H9 (cell line): ENCODE results near the gene RIGI. TPM values are rescaled to one million over a fixed set of nuclear protein-coding genes. Genes with fewer than 3 reads are reported as not detected.

Source experiments
- DNase-seq: peaks from one replicate; pipeline ENCODE4 v3.0.0-alpha.2; 2017
- H2AFZ ChIP-seq: one replicate; pipeline ENCODE4 v1.6.1; 2013; ENCODE audit warnings: mild to moderate bottlenecking, low read length, control low read depth, moderate library complexity
- H2AK5ac ChIP-seq: 2 replicates; pipeline ENCODE4 v1.6.1; 2013; ENCODE audit warnings: low read length, control low read depth, mixed read lengths; ENCODE audit not compliant: insufficient read length
- H2BK120ac ChIP-seq: one replicate; pipeline ENCODE4 v1.6.1; 2013; ENCODE audit warnings: low read depth, mild to moderate bottlenecking, low read length, control low read depth, inconsistent platforms; ENCODE audit not compliant: poor library complexity, severe bottlenecking
- H2BK12ac ChIP-seq: 2 replicates; pipeline ENCODE4 v1.6.1; 2013; ENCODE audit warnings: low read length, control low read depth, mixed read lengths, low read depth; ENCODE audit not compliant: insufficient read length
- H2BK15ac ChIP-seq: 2 replicates; pipeline ENCODE4 v1.6.1; 2013; ENCODE audit warnings: low read depth, low read length, control low read depth
- H2BK20ac ChIP-seq: one replicate; pipeline ENCODE4 v1.6.1; 2013; ENCODE audit warnings: low read depth, mild to moderate bottlenecking, low read length, control low read depth, inconsistent platforms; ENCODE audit not compliant: poor library complexity, severe bottlenecking
- H2BK5ac ChIP-seq: 2 replicates; pipeline ENCODE4 v1.6.1; 2013; ENCODE audit warnings: low read length, control low read depth, mixed read lengths; ENCODE audit not compliant: insufficient read length
- H3K14ac ChIP-seq: 2 replicates; pipeline ENCODE4 v1.6.1; 2013; ENCODE audit warnings: low read length, control low read depth; ENCODE audit not compliant: insufficient read depth
- H3K18ac ChIP-seq: 2 replicates; pipeline ENCODE4 v1.6.1; 2013; ENCODE audit warnings: low read depth, mild to moderate bottlenecking, mixed read lengths, low read length, control low read depth; ENCODE audit not compliant: insufficient read length
- H3K23ac ChIP-seq: 2 replicates; pipeline ENCODE4 v1.6.1; 2013; ENCODE audit warnings: low read length, control low read depth, mixed read lengths, low read depth; ENCODE audit not compliant: insufficient read length
- H3K23me2 ChIP-seq: 2 replicates; pipeline ENCODE4 v1.6.1; 2013; ENCODE audit warnings: low read depth, mild to moderate bottlenecking, mixed read lengths, low read length, control low read depth; ENCODE audit not compliant: insufficient read length, poor library complexity, severe bottlenecking
- H3K27ac ChIP-seq: 2 replicates; pipeline ENCODE4 v1.5.1; 2013; ENCODE audit warnings: low read length, control low read depth, mixed read lengths, low read depth; ENCODE audit not compliant: insufficient read length
- H3K27me3 ChIP-seq: 2 replicates; pipeline ENCODE4 v1.6.1; 2013; ENCODE audit warnings: low read length, control low read depth, inconsistent platforms; ENCODE audit not compliant: insufficient read depth
- H3K4ac ChIP-seq: 2 replicates; pipeline ENCODE4 v1.6.1; 2013; ENCODE audit warnings: low read depth, mild to moderate bottlenecking, control low read depth, inconsistent platforms, low read length, moderate library complexity
- H3K4me1 ChIP-seq: 2 replicates; pipeline ENCODE4 v1.6.1; 2013; ENCODE audit warnings: low read length, control low read depth, inconsistent platforms; ENCODE audit not compliant: insufficient read depth
- H3K4me2 ChIP-seq: 2 replicates; pipeline ENCODE4 v1.6.1; 2013; ENCODE audit warnings: low read length, control low read depth, mixed read lengths; ENCODE audit not compliant: insufficient read length, insufficient read depth
- H3K56ac ChIP-seq: 2 replicates; pipeline ENCODE4 v1.6.1; 2013; ENCODE audit warnings: low read depth, mild to moderate bottlenecking, mixed read lengths, low read length, control low read depth; ENCODE audit not compliant: insufficient read length
- H3K79me1 ChIP-seq: 2 replicates; pipeline ENCODE4 v1.6.1; 2013; ENCODE audit warnings: low read depth, mild to moderate bottlenecking, moderate library complexity, low read length, control low read depth, inconsistent platforms; ENCODE audit not compliant: insufficient read depth, poor library complexity, severe bottlenecking
- H3K79me2 ChIP-seq: 2 replicates; pipeline ENCODE4 v1.6.1; 2013; ENCODE audit warnings: low read length, control low read depth, inconsistent platforms; ENCODE audit not compliant: insufficient read depth
- H3K9ac ChIP-seq: 2 replicates; pipeline ENCODE4 v1.6.1; 2013; ENCODE audit warnings: low read length, control low read depth, mixed read lengths; ENCODE audit not compliant: insufficient read length; ENCODE audit errors: extremely low read depth
- H3K9me3 ChIP-seq: one replicate; pipeline ENCODE4 v1.6.1; 2013; ENCODE audit warnings: low read depth, low read length, inconsistent platforms; ENCODE audit not compliant: control insufficient read depth
- H3T11ph ChIP-seq: one replicate; pipeline ENCODE4 v1.6.1; 2013; ENCODE audit warnings: mild to moderate bottlenecking, low read length, control low read depth, inconsistent platforms
- H4K20me1 ChIP-seq: one replicate; pipeline ENCODE4 v1.6.1; 2013; ENCODE audit not compliant: control insufficient read depth, insufficient read length, insufficient read depth
- H4K5ac ChIP-seq: 2 replicates; pipeline ENCODE4 v1.6.1; 2013; ENCODE audit warnings: low read depth, mild to moderate bottlenecking, mixed read lengths, low read length, control low read depth; ENCODE audit not compliant: insufficient read length
- H4K8ac ChIP-seq: replicated peaks from 2 replicates; pipeline ENCODE4 v1.6.1; 2013; ENCODE audit warnings: low read length, control low read depth, mixed read lengths, low read depth; ENCODE audit not compliant: insufficient read length
- H4K91ac ChIP-seq: 2 replicates; pipeline ENCODE4 v1.6.1; 2013; ENCODE audit warnings: low read depth, mild to moderate bottlenecking, moderate library complexity, mixed read lengths, low read length, control low read depth; ENCODE audit not compliant: insufficient read length
- H3K27ac Mint-ChIP-seq, 3 experiments: 2 replicates in 2 of 3; 3 replicates in 1 of 3; pipeline ENCODE4 v1.8.0; 2020 to 2021; ENCODE audit warnings: mixed read lengths in 3 of 3, mild to moderate bottlenecking in 1 of 3, moderate library complexity in 1 of 3
- H3K27me3 Mint-ChIP-seq: 2 replicates; pipeline ENCODE4 v1.8.0; 2021; ENCODE audit warnings: low read depth, mild to moderate bottlenecking, moderate library complexity, mixed read lengths
- H3K36me3 Mint-ChIP-seq, 3 experiments: 2 replicates in 2 of 3; 3 replicates in 1 of 3; pipeline ENCODE4 v1.8.0; 2020 to 2021; ENCODE audit warnings: low read depth in 3 of 3, mixed read lengths in 3 of 3; ENCODE audit not compliant: insufficient read depth in 1 of 3
- H3K4me1 Mint-ChIP-seq, 2 experiments: 2 replicates each; pipeline ENCODE4 v1.8.0; 2020; ENCODE audit warnings: mixed read lengths in 2 of 2
- H3K4me3 Mint-ChIP-seq, 2 experiments: 2 replicates in 1 of 2; 3 replicates in 1 of 2; pipeline ENCODE4 v1.8.0; 2020 to 2021; ENCODE audit warnings: mild to moderate bottlenecking in 2 of 2, mixed read lengths in 2 of 2, moderate library complexity in 1 of 2
- H3K9me3 Mint-ChIP-seq, 2 experiments: 2 replicates in 1 of 2; 3 replicates in 1 of 2; pipeline ENCODE4 v1.8.0; 2020; ENCODE audit warnings: mild to moderate bottlenecking in 2 of 2, mixed read lengths in 2 of 2, moderate library complexity in 1 of 2
- WGBS: extraction: QIAGEN DNeasy Blood & Tissue Kit; methylation state at CpG from one replicate; pipeline ENCODE4 v1.1.7; 2013; ENCODE audit warnings: missing lambda C conversion rate, low lambda C conversion rate, mixed read lengths; ENCODE audit not compliant: insufficient read length; ENCODE audit errors: extremely low coverage; 5-methylcytosine and 5-hydroxymethylcytosine counted together
- total RNA-seq: library from RNA; stranded (reverse); gene quantifications from 2 replicates; pipeline ENCODE4 v1.2.1, GENCODE V29; 2021
- TF ChIP-seq, protein P1 (sequence below): fragments of 200-600 bp; sonication (generic); conservative IDR thresholded peaks from 3 replicates; pipeline ENCODE4 v1.8.0; 2021; ENCODE audit warnings: antibody characterized with exemption, mild to moderate bottlenecking

The RIGI gene
- total RNA-seq, 1 experiment from 2014 or later, result 4.1 TPM

- TF ChIP-seq, protein P1, sequence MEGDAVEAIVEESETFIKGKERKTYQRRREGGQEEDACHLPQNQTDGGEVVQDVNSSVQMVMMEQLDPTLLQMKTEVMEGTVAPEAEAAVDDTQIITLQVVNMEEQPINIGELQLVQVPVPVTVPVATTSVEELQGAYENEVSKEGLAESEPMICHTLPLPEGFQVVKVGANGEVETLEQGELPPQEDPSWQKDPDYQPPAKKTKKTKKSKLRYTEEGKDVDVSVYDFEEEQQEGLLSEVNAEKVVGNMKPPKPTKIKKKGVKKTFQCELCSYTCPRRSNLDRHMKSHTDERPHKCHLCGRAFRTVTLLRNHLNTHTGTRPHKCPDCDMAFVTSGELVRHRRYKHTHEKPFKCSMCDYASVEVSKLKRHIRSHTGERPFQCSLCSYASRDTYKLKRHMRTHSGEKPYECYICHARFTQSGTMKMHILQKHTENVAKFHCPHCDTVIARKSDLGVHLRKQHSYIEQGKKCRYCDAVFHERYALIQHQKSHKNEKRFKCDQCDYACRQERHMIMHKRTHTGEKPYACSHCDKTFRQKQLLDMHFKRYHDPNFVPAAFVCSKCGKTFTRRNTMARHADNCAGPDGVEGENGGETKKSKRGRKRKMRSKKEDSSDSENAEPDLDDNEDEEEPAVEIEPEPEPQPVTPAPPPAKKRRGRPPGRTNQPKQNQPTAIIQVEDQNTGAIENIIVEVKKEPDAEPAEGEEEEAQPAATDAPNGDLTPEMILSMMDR, result no peak
- DNase-seq, result no peak
- Histone ChIP-seq H3K9me3 (no peaks in the 10 kb centered on the region), H3T11ph (no peak overlapping the region), H2AFZ (no peak overlapping the region), H2BK5ac (no peak overlapping the region), H3K14ac (no peak overlapping the region), H2BK12ac (no peak overlapping the region), H3K56ac (no peak overlapping the region), H3K23ac (no peak overlapping the region), H2BK20ac (no peak overlapping the region), H3K18ac (no peak overlapping the region), H2BK15ac (no peak overlapping the region), H4K20me1 (no peaks in the 10 kb centered on the region), H2BK120ac (no peak overlapping the region), H3K79me2 (no peaks in the 10 kb centered on the region), H3K27me3 (no peaks in the 10 kb centered on the region), H4K91ac (no peak overlapping the region), H3K23me2 (no peaks in the 10 kb centered on the region), H3K4ac (no peak overlapping the region), H2AK5ac (no peak overlapping the region), H3K27ac (no peak overlapping the region), H3K4me1 (no peaks in the 10 kb centered on the region), H3K79me1 (no peaks in the 10 kb centered on the region), H3K4me2 (no peak overlapping the region), H4K5ac (no peak overlapping the region), H4K8ac (no peak overlapping the region), H3K9ac (no peak overlapping the region)
- H3K4me3 Mint-ChIP-seq, result no peak overlapping the region
- peaks cover 0 to 3% of the 10 kb centered on the region in 2 experiments; a peak in 1 of 5 replicates for H3K9me3 Mint-ChIP-seq
- no peaks in the 10 kb centered on the region for H3K4me1 Mint-ChIP-seq
- no peak overlapping the region for H3K27ac Mint-ChIP-seq
- 100% methylated on average over 1 of the region's 6 CpGs for WGBS
- no peaks in the 10 kb centered on the region for H3K27me3 Mint-ChIP-seq
- H3K36me3 Mint-ChIP-seq, result peaks cover 0 to 17% (median 7%) of the 10 kb centered on the region in 3 experiments; a peak in 5 of 7 replicates
Observed at GRCh38 chr9:32533336-32533735, 7.3 kb upstream of the RIGI start.
